NCI-H1105 treated with DMSO at 0.1 percent for 48 hours (cell line): ENCODE measurements around the gene GALR2.

ENCODE experiments used
- DNase-seq: peaks from one replicate; lab custom pipeline; 2025; lab: John Stamatoyannopoulos, UW

The GALR2 gene

DNA sequence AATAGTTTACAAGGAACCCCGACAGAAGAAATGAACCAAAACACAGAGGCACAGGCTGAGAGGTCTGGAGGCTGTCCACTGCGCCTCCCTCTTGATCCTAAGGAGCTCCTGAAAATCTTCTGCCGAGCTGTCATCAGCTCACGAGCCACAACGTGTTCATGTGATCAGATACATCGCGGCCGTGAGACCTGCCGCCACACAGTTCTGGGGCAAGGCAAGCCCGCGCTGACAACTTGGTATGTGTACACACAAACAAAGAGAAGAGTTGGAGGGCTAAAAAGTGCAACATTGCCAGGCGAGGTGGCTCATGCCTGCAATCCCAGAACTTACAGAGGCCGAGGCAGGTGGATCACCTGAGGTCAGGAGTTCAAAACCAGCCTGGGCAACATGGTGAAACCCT is 21.4 kb downstream of the GALR2 start:
- DNase-seq, result no peak

DNA sequence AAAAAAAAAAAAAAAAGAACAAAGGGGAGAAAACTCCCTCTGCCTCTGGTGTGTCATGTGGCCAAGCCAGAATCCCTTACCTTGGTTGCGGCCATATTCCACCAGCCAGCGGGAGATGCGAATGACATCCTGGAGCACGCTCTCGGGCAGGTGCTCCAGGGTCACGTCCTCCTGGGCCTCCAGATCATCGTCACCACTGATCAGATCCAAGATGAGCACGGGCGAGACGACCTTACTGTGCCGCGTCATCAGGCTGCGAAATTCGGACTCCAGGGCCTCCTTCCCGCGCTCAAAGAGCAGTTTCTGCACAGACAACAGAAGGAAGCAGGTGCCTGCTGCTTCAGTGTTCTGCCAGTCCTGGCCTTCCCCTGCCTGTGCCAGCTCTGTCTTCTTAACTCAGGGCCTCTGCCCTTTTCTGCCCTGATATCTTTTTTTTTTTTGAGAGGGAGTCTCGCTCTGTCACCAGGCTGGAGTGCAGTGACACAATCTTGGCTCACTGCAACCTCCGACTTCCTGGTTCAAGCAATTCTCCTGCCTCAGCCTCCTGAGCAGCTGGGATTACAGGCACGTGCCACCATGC is 23.2 kb downstream of the GALR2 start:
- no peak for DNase-seq

DNA sequence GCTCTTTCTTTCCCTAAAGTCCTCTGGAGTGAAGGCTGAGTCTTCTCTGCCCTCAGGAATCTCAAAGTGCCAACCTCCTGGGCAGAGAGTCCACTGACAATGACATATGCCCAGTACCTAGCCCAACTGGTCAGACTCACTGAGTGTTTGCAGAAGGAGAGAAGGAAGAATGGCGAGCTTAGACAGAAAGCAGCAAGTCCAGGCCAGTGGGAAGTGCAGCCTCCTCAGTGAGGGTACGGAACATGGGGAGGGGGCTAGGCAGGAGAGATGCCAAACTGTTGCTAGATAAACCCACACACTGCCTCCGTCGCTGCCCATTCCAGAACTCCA is 28.3 kb downstream of the GALR2 start:
- DNase-seq, result no peak

DNA sequence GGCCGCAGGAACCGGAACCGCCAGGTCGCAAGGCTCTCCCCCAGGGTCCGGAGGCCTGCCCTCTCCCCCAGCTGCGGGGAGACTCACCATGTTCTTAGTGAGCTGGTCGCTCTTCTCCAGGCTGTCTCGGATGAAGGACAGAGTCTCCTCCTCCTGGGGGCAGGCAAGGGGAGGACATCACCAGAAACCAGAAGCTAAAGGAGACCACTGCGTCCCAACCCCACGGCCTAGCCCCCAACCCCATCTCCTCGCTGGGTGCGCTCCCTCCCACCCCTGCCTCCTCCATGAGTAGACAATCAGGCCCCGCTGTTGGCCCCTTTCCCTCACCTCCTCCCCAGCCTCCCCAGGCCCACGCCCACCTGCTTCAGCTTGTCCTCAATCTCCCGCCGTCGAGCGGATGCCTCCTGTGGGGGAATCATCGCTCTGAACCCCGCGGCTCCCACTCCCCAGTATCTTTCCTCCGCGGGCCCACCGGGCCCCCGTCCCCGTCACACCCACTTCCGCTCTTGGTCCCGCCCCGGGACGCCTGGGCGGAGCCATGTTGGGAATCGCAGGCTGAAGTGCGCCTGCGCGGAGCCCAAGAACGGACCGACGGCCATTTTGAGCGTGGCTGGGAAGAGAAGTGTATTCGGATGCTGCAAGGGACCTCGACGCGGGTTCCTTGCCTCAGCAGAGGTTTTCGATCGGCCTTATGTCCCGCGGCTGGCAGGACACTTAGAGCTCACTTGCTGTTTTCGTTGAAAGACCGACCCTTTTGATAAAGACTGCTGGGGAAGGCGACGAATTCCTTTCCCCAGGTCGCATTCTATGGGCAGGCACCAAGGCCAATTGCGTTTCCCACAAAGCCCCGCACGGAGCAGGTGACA is 28.9 kb downstream of the GALR2 start, which contains the start of gene EXOC7:
Gene EXOC7, minus strand, starts transcription at position 514 of the 866 bp plus-strand sequence. Its CDS starts 95 bp downstream, at position 419.
- DNase-seq, result peak; percentile 82

DNA sequence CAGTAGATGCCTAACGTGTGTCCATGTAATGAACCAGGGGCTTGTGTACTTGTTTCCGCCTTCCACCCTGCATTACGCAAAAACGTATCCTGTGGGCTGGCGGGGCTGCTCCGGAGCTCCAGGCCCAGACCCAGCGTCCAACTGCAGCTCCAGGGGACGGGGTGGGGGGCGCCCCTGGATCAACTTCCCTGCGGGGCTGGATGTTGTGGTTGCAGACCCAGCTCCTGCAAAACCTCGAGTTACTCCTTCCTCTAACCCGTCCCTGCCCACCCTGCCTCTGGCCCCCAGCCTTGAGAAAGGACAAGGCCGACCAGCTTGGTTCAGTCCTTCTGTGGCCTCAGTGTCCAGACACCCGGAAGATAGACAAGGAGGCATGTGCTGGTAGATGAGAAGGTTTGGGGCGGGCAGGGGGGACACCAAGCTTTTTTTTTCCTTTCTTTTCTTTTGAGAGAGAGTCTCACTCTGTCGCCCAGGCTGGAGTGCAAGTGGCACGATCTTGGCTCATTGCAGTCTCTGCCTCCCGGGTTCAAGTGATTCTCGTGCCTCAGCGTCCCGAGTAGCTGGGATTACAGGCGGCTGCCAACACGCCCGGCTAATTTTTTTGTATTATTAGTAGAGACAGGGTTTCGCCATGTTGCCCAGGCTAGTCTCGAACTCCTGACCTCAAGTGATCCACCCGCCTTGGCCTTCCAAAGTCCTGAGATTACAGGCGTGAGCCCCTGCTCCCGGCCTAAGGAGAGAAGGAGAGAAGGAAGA is 29.7 kb downstream of the GALR2 start:
- no peak for DNase-seq

DNA sequence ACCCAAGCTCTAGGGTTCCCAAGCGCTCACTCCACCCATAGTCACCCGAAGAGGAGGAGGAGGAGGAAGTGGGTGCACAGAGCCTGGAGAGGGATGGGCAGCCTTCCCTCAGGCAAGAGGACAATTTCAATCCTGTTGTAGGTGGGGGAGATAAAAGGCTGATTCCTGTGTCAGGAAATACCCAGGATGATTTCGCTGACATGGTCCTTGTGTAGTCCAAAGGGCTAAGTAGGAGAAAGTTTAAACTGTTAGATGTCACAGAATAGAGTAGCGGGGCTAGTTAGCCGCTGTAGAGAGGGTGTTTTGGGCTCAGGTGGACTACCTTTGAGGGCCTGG is 30.3 kb downstream of the GALR2 start:
- DNase-seq, result no peak

DNA sequence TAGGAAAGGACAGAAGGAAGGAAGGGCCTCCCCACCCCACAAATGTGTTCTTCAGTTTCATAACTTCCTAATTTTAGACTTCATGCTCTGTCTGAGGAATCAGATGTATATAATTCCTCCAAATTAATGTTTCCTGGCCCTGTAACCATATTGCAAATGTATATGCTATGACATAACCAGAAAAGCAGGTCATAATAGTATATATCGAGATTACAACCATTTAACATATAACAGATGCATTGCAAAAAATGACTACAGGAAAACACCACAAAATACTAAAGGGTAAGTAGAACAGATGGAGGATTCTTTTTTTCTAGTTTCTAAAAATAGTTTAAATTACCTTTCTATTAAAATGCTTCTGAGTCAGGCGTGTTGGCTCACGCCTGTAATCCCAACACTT is 32.1 kb downstream of the GALR2 start:
- no peak for DNase-seq

DNA sequence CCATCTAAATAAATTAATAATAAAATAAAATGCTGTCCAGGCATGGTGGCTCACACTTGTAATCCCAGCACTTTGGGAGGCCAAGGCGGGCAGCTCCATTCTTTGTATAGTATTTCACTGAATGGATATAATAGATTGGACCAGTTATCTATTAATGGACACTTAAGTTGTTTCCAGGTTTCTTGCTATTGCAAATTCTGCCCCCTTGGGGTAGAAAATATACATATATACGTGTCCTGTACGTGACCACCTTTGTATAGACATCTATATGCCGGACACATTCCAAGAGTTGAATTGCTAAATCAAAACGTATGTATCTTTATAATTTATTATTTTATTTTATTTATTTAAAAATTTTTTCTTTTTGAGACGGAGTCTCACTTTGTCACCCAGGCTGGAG is 32.9 kb downstream of the GALR2 start:
- no peak for DNase-seq

DNA sequence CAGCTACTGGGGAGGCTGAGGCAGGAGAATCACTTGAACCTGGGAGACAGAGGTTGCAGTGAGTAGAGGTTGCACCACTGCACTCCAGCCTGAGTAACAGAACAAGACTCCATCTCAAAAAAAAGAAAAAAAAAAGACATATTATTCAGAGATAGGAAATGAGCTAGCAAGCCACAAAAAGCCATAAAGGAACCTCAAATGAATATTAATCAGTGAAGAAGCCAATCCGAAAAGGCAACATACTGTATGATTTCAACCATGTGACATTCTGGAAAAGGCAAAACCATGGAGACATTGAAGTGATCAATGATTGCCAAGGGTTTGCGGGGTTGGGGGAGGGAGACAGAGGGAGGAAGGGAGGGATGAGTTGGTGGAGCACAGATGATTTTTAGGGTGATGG is 37.4 kb downstream of the GALR2 start:
- no peak for DNase-seq

DNA sequence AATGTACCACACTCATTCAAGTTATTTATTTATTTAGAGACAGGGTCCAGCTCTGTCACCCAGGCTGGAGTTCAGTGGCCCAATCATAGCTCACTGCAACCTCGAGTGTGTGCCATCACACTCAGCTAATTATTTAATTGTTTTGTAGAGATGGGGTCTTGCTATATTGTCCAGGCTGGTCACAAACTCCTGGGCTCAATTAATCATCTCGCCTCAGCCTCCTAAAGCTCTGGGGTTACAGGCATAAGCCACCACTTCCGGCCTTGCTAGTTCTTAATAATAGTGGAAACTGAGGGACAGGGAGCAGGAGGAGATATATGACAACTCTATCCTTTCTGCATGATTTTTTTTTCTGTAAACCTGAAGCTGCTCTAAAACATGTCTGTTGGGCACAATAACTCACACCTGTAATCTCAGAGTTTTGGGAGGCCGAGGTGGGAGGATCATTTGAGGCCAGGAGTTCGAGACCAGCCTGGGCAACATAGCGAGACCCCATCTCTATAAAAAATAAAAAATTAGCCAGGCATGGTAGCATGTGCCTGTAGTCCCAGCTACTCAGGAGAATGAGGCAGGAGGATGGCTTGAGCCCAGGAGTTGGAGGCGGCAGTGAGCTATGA is 40.7 kb downstream of the GALR2 start:
- no peak for DNase-seq

DNA sequence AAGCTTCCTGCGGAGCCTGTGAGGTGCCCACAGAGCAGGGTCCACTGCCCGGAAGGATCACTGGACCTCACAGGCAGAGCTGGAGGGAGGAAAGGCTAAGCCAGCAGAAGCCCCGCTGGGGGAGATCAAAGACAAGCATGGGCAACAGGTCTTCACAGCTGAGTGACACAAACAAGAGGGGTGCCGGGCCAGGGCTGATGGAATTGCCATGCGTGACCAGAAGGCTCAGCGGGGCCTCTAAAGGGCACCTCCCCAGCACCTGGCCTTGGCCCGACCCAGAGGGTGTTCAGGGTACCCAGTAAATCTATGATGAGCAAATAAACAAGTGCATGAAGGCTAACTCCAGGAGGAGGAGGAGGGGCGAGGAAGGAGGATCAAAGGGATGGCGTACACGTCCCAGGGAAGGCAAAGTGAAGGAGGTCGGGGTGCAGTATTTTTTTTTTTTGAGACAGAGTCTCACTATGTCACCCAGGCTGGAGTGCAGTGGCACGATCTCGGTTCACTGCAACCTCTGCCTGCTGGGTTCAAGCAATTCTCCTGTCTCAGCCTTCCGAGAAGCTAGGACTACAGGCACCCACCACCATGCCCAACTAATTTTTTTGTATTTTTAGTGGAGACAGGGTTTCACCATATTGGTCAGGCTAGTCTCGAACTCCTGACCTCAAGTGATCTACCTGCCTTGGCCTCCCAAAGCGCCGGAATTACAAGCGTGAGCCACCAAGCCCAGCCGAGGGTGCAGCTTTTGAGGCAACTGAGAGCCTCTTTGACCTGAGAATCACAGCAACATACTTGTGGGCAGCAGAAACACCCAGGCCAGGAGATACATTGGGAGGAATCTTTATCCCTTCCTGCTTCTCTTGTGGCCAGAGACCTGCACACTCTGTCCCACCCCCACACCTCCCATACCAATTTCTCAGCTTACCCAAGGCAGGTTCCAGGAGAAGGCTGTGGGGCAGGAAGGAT is 45.1 kb downstream of the GALR2 start:
- DNase-seq, result no peak

DNA sequence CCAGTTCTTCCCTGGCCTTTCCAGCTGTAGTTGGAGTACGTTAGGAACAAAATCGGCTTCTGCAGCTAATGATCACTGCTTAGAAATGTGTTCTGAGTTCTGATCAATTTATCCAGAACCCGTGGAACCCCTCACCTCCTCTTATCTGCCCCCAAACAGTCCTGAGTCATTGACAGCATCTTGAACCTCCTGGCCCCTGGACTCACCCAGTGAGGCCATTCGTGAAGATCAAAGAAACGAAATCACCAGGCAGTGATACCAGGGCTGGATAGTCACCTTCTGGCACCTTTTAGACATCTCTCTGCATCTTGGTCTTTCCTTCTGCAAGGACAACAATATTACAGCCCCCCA is 46.1 kb downstream of the GALR2 start:
- no peak for DNase-seq

DNA sequence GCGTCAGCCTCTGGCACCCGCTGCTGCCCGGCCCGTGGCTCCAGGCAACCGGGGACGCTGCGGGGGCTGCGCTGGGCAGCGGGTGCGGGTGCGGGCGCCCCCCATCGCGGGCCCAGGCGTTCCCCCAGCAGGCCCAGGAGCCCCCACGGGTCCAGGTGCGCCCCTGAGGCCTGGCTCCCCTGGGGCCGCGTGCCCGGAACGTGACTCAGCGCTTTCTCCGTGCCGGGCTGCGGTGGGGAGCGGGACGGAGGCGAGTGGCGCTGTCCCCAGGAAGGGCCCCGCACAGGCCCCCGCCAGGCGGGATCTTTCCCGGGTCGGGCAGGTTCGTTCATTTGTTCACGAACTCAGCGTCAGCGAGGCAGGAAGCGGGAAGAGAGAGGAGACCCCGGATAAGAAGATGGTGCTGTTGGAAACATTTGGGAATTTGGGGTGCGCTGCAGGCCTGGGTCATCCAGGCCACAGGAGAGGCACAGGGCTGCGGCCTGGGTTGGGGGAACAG is 47.4 kb downstream of the GALR2 start:
- no peak for DNase-seq

DNA sequence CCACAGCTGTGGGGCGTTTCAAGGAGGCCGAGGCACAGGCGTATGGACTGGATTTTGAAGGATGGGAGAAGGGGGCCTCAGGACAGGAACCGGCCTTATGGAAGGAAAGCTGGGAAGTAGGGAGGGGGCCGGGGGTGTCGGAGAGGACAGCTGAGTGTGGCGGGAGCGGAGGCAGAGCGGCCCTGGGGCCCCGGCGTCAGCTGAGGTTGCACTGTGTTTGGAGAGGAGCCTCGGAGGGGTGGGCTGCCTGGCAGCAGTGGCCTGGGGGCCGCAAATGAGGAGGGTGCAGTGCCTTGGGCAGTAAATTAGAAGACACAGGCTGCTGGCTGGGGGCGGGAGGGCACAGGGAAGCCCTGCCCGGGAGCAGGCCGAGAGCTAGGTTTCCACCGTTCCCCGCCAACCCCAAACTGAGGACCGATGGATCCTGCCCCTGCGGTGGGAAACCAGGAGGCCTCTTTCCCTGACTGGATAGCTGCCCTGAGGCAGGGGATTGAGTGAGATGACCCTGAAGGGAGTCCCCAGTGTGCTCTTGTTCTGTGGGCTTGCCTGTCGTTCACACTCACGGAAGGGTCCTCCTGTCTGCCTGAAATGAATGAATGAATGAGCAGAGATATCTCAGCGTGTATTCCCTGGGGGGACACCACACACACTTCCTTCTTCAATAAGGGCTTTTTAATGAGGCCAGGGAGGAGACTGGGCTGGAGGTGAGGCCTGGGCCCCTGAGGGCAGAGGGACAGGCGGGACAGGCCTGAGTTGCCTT is 48.0 kb downstream of the GALR2 start:
- no peak for DNase-seq

DNA sequence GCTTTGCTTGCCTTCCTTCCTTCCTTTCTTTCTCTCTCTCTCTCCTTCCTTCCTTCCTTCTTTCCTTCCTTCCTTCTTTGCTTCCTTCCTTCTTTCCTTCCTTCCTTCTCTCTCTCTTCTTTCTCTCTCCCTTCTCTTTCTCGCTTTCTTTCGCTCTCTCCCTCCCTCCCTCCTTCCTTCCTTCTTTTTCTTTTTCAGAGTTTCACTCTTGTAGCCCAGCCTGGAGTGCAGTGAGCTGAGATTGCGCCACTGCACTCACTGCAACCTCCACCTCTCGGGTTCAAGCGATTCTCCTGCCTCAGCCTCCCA is 48.6 kb downstream of the GALR2 start:
- no peak for DNase-seq

DNA sequence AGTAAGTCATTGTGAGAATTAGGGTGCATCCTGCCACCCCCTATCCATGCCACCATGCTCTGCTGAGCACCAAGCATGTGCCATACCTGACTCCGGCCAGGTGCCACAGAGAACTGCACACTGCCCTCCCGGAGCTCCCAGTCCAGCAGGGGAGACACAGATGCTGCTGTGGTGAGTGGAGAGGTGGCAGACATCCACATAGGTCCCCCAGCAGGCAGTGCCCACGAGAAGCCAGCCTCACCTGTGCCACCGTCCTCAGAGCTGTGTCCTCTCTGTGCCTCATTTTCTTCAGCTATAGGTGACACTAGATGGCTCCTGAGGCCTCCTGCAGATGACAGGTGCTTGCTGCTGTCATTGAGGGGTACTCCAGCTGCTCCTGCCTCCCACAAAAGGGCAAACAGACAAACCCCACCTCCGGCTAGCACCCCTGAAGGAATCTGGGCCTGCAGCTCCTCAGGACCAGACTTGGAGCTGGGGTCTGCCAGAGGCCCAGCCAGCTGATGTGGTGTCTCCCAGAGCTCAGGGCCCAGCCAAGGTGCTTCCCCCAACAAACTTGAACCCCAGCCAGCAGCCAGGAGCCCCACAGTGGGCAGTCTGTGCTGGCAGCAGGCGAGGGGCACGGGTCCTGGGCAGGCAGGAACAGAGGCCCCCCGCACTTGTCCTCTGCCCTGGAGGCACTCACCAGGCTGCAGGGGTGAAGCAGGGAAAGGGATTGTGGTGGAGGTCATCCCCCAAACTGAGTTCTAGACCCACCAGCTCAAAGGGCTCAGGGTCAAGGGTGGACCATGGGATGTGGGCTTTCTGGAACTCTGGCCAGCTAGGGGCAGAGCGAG is 49.4 kb downstream of the GALR2 start:
- no peak for DNase-seq

DNA sequence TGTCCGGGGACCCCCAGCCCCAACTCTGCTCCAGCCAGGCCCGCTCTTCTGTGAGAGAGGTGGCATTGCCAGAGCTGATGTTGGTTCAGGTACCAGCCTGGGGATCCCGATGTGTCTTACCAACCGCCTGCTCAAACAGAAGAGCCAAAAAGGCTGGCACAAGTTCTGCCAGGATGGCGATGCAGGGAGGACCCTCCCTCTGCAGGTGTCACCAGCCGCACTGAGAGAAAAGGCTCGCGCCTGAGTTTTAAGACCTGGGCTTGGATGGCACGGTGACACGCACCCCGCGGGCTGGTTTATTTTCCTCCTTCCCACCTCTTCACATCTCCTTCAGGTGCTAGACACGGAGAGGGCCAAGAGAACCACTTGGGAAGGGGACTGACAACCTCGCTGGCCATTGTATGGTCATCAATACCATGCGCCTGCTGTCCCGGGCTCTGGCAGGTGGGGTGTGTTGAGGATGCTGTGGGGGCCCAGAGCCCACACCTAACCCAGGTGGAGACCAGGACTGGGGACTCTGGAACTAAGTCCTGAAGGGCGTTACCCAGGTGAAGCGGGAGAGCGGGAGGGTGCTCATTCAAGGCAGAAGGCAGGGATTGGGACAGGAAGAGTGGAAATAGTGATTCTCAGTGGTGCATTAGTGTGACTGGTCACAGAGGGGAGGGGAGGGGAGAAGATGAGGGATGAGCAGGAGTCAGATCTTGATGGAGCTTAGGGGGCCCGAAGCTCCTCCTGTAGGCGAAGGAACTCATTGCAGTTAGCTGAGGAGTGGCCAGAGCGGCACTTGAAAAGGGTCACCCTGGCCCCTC is 50.2 kb downstream of the GALR2 start:
- no peak for DNase-seq

DNA sequence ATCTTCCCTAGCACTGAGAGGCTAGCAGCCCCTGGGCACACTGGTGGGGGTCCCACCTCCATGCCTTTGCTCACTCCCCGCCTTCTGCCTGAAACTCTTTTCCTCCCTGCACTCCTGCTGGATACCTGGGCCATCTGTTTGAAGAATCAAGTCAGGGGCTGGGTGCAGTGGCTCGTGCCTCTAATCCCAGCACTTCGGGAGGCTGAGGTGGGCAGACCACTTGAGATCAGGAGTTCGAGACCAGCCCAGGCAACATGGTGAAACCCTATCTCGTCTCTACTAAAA is 50.8 kb downstream of the GALR2 start:
- no peak for DNase-seq

DNA sequence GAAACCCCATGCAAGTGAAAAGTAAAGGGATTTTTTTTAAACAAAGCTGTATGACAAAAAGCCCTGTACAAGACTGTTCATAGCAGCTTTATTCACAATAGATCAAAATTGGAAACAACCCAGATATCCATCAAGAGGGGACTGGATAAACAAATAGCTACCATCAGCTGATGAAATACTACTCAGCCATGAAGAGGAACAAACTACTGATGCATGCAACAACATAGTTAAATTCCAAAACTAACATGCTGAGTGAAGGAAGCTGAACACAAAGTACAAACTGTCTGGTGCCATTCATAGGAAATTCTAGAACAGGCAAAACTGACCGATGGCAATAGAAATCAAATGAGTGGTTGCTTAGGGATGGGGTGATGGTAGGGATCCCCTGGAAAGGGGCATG is 51.3 kb downstream of the GALR2 start:
- no peak for DNase-seq
